ENCODE results near the gene MICAL1.

MICAL1 gene, protein sequence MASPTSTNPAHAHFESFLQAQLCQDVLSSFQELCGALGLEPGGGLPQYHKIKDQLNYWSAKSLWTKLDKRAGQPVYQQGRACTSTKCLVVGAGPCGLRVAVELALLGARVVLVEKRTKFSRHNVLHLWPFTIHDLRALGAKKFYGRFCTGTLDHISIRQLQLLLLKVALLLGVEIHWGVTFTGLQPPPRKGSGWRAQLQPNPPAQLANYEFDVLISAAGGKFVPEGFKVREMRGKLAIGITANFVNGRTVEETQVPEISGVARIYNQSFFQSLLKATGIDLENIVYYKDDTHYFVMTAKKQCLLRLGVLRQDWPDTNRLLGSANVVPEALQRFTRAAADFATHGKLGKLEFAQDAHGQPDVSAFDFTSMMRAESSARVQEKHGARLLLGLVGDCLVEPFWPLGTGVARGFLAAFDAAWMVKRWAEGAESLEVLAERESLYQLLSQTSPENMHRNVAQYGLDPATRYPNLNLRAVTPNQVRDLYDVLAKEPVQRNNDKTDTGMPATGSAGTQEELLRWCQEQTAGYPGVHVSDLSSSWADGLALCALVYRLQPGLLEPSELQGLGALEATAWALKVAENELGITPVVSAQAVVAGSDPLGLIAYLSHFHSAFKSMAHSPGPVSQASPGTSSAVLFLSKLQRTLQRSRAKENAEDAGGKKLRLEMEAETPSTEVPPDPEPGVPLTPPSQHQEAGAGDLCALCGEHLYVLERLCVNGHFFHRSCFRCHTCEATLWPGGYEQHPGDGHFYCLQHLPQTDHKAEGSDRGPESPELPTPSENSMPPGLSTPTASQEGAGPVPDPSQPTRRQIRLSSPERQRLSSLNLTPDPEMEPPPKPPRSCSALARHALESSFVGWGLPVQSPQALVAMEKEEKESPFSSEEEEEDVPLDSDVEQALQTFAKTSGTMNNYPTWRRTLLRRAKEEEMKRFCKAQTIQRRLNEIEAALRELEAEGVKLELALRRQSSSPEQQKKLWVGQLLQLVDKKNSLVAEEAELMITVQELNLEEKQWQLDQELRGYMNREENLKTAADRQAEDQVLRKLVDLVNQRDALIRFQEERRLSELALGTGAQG

DNA sequence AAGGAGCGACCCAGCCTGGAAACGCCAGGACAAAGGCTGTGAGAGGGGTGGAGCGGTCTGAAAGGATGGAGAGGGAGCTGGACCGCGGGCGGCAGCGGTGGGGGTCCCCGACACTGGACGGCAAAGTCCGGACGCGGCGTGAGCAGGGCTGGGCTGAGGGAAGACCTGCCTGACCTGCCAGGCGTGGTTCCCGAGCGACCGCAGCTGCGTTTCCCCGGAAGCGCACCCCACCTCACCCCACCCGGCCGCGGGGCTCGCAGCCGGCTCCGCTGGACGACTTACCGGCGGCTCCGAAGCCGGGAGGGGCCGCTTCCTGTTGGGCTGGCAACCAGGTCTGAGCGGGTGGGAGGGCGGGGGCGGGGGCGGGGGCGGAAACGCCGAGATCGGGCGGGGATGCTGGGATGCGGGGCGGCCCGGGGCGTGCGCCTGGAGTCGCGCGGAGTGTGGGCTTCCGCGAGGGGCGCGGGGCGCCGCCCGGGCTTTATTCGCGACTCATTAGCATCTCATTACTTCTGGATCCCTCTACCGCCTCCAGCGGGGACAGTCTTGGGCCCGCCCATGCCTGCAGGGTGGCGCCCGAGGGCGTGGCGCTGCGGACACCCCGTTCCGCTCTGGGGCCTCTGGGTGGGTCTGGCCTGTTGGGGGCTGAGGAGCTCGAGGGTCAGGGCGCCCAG lies at the start of gene MICAL1:
TSS of gene MICAL1 (minus strand) at position 336 of the 674 bp plus-strand sequence. CDS start 1,576 bp downstream, outside the sequence.
- peak; percentile 71 for DNase-seq

DNA sequence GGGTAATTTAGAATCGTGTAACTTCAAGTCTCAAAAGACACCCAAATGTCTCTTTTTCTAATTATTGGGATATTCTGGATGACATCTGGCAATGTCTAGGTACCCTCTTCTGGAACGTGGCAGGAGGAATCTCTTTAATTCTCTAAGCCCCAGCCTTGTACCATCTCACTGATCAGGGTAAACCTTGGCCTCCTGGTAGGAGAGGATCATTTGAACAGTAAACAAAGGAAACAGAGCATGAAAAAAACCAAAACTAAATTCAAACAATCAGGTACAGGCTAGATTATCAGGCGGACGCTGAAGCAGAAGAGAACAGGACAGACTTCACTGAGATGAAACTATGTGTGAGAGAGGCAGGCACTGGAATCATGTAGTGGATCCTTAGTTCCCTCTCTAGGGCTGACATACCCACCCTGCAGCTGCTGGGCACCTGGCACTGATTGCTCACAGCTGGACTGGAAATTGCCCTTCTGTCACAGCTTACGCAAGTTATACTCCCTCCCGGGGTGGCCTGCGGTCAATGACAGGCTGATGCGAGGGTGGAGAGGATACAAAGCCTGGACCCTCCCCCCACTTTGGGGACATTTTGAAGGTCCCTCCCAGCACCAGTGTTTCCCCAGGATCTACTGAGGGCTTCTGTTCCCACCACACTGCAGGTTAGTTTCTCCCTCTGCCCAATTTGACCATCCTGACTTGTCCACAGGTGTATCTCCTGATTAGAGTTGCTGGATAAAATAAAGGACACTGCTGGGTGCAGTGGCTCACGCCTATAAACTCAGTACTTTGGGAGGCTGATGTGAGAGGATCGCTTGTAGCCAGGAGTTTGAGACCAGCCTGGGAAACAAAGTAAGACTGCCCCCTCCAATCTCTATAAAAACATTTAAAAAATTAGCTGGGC lies 48.0 kb upstream of the MICAL1 start:
- no peak for DNase-seq

DNA sequence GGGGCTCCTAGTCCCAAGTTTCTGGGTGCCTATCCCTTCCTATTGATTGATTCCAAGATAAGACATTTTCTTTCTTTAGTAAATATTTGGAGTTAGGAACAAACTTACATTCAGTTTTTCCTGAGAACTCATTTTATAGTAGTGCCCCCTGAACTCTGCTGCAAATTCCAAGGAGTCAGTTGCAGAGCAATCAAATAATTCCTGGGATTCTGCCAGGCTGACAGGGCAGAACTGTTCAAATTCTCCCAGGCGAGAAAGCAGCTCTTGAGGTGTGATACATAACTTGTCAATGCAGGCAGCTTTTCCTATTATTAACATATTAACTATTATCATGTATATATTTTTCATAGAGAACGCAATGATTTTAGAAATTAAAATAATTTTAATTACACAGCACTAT lies 43.4 kb upstream of the MICAL1 start:
- DNase-seq = no peak

DNA sequence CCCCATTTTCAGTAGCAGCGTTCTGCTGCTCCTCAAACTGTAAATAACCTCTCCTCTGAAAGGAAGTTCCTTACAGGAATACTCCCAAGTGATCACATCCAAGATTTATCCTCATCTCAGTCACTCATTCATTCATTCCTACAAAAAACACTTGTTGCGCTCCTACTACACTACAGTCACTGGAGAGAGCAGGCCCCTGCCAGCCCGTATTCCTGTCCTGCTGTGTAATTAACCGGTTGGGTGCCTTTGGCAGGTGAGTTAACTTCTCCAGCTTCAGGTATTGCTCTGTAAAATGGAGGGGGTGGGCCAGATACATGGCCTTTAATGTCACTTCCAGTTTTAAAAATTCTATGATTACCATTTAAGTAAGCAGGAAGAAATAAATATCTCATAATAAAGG lies 42.5 kb upstream of the MICAL1 start:
- no peak for DNase-seq

DNA sequence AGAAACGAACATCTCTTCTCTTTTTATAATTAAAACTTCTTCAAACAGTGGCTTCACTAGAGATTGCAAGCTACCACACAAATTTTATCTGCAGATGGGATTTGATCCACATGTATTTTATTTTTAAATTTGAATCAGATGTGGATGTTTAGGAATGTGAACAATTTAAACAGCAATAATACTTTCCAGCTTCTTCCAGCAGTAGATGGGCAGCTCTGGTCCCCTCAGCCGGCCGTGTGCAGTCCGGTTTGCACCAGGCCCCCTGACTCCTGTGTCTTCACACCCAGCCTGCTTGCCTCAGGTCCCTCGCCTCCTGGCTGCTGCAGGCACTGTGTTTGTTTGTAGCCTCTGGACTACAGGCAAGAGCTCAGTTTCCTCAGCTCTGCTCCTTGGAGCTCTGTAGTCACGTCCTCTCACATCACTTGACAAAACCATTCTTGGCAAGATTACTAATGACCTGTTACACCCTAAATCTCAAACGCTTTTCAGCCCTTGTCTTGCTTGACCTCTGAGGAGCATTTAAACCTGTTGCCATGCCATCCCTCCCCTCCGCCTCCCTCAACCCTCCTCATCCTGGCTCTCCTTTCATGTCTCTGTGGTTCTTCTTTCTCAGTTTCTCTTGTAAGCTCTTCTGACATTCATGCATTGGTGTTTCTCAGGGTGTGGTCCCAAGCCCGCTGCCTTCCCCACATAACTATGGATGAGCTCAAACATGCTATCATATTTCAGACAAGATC lies 40.6 kb upstream of the MICAL1 start:
- no peak for DNase-seq

DNA sequence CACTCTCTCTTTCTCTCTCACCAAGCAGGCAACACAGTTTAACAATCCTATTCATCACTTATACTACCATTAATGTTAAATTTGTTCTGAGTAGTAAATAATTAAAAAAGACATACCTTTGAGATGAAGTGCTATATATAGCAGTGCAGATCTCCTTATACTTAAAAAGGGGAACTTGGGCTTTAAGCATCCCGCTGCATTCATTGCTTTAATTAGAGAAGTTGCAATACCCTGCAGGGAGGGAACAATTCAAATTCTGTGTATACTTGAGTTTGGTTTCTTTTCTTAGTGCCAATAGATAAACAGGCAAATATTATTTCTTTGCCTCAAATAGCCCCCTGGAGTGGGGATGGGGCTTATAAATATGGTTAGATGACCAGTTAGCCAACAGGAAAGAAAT lies 38.3 kb upstream of the MICAL1 start:
- no peak for DNase-seq

DNA sequence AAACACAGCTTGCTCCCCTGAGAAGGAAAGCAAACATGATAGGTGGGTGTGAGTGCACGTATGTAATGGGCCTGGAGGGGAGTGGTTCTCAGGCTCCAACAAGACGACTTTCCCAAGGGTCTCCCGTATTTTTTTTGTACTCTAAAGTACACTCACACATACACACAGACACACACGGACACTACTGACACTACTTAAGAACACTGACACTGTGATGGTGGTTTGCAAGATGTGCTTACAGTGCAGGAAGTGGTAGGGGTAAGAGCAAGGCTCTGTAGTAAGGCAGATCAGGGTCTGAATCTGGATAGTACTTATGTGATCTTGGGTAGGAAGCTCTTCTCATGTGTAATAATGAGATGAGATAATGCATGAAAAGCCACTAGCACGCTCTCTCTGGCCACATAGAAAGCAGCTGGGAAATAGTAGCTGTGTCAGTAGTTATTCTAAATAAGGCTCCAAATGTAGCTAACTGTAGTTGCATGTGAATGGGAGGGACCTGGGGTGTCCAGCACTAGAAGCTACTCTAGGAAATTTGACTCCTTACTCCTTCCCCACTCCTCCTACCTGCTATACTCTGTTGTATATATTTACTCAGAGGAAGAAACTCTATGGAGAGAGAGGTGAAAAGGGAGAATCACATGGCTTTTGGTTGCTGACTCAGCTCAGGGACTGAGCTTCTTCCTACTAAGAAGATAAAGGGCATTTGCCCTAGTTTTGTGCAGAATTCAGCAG lies 35.8 kb upstream of the MICAL1 start:
- no peak for DNase-seq

DNA sequence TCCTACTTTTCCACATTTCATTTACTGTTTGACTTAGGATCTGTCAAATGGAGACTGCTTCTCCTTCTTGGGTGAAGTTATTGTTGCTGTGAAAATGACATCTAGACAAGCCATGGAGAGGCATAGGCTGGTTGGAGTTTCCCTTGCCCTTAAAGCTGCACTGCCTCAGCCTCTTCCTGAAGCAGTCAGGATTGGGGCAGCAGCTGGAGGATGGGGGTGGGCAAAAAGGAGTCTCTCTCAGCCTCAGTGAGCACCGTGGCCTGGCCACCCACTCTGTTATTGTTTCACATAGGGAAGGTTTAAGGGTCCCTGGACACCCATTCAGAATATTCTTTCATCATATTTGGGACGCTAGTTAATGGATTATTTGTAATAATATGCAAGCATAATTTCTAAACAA lies 35.1 kb upstream of the MICAL1 start:
- no peak for DNase-seq

DNA sequence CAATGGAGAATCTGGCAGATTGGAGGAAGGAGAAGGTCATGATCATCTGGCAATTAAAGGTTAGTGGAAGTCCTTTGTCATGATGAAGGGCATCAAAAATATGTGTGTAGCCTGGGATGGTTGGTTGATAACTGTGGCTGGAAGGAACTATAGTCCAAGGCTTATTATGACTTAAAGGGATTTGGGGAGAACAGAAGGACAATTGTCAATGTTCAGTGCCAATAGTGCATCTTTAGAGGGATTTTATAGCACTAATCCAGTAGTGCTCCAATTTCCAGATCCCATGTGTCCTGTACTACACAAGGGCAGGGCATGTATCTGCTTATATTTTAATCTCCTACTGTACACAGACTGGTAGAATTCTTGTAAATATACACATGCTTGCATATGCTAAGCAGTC lies 32.4 kb upstream of the MICAL1 start:
- no peak for DNase-seq

DNA sequence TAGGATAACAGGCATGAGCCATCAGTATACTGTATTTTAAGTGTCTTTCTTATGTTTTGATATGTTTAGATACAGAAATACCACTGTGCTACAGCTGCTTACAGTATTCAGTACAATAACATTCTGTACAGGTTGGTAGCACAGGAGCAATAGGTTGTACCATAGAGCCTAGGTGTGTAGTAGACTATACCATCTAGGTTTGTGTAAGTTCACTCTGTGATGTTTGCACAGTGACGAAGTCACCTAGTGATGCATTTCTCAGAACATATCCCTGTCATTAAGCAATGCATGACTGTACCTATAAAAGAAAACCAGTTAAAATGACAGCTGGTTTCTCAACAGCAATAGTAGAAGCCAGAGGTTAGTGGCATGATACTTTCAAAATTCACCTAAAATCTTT lies 30.5 kb upstream of the MICAL1 start:
- DNase-seq = no peak

DNA sequence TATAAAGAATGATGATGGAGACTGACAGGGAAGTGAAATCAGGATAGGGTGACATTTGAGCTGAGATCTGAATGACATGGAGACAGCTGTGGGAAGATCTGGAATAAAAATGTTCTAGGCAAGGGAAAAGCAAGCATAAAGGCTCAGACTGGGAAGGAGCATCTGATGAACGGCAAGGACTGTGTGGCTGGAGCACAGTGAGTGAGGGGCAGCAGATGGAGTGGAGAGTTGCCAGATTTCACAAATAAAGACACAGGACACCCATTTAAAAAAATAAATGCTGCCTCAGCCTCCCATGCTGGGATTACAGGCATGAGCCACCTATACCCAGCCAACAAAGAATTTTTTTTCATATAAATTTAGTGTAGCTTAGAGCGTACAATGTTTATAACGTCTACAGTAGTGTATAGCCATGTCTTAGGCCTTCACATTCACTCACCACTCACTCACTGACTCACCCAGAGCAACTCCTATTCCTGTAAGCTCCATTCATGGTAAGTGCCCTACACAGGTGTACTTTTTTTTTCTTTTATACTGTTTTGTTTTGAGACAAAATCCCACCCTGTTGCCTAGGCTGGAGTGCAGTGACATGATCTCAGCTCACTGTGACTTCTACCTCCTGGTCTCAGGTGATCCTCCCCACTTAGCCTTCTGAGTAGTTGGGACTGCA lies 29.8 kb upstream of the MICAL1 start:
- DNase-seq = no peak

DNA sequence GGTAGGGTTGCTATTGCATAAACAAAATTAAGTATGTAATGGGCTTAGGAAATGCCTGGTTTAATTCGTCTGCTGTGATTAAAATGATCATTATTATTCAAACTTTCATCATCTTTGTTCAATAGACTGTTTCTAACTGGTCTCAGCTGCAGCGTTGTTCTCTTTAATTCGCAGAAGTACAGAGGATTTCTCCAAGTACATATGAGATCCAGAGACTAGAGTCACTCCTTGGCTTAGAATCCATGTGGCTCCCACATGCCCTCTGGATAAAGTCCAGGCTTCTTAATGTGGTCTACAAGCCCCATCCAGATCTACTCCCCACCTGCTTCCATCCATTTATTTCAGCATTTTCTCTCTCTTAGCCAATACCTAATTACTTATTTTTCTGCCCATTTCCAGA lies 28.6 kb upstream of the MICAL1 start:
- DNase-seq = no peak

DNA sequence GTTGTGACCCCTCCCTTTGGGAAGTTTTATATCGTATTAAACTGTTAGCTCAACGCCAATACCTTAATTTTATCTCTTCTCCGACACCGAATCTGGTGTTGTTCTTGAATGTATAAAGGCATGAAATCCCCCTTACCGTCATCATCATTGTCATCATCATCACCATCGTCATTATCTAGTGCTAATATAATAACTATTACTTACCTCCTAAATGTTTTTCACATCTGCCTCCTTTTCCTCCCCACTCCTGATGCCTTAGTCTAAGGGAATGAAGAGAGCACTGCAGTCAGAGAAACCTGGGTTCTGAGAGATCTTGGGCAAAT lies 28.1 kb upstream of the MICAL1 start:
- no peak for DNase-seq

DNA sequence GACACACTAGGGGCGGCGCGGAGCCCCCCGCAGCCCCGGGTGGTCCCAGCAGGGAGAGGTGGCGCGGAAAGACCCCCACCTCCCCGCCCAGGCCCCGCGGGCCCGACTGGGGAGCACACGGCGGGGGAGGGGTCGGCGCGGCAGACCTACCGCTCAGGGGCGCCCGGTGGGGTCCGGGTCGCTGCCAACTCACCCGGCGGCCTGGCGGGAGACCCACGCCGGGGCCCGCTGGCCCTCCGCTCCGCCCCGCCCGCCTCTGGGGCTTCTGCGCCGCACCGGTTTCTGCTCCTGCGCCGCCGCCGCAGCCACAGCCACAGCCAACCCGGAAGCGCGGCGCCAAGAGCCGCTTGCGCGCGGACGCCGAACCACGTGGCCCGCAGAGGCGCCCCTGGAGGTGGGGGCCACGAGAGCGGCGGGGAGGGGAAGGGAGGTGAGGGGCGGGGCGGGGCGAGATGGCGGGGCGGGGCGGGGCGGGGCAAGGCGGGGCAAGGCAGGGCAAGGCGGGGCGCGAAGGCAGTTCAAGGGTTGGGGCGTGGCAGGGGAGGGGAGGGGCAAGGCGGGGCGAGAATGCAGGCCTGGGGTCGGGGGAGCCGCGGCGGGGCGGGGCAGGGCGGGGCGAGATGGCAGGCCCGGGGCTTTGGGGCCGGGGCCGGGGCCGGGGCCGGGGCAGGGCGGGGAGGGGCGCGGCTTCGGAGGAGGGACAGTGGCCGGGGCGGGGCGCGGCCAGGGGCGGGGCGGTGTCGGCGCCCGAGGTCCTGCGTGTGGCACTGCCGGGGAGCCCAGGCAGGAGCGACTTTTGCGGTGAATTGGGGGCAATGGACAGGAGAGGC lies 27.5 kb upstream of the MICAL1 start, which contains the start of gene ZBTB24:
TSS of gene ZBTB24 (minus strand) at position 315 of the 830 bp plus-strand sequence. CDS start 1,193 bp downstream, outside the sequence.
- DNase-seq = peak; percentile 87

DNA sequence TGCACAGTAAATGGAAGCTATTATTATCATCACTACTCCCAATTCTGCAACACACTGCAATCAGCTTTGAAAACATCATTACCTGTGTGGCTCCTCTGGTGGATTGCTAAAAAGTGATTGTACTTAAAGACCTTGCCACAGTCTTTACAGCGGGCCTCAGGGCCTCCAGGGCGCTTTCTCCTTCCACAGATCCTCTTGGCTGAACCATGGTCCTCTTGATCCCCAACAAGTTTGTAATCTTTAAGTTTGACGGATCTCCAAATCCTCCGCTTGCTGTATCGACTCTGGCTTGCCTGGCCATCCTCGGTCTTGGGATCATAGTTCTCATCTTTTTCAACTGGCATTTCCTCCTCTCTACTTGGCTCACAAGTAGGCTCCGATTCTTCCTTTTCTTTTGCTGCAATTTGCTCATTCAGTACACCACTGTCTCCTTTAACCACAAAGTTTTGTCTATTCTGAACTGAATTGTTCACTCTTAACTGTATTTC lies 25.5 kb upstream of the MICAL1 start:
- no peak for DNase-seq

DNA sequence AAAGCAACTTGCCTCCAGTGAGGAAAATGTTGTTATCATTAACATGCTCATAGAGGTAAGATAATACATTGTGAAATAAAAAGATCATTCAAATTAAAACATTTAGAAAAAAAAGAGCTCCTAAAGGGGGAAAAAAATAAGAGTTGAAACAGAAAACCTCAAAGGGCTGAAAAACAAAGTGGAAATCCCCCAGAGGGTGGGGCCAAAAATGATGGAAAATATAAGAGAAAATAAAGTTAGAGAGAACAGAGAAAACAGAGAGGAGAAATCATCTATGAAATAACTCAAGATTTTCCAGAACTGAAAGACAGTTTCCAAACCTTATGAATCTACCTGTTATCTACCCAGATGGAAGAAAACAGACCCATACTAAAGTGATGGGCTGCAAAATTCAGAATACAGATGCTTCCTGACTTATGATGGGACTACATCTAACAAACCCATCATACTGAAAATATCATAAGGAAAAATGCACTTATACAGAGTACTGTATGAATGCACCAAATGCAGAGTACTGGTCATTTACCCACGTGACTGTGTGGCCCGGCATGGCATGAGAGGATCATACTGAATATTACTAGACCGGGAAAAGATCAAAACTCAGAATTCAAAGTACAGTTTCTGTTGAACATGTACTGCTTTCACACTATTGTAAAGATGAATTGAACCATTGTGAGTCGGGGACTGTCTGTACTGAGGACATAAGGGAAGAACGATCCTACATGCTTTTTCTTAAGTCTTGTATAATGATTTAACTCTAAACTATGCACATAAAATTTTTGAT lies 23.5 kb upstream of the MICAL1 start:
- no peak for DNase-seq

DNA sequence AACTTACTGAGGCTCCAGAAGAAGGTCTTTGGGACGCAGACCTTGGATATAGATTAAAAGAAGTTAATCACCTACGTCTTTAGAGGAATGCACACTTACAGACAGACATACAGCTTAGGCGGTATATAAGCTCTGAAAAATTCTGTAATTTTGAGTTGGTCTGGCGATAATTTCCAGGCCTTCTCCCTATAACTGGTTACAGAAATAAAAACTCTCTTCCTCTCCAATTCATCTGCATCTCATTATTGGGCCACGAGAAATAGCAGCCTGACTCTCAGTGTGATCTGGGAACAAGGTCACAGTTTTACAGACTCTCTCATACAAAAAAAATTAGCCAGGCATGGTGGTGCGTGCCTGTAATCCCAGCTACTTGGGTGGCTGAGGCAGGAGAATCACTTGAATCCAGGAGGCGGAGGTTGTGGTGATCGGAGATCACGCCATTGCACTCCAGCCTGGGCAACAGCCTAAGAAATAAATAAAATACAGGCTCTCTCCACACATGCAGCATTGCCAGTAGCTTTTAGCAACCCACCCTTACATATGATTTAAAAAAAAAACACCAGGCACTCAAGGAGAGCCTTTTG lies 22.7 kb upstream of the MICAL1 start:
- DNase-seq = no peak

DNA sequence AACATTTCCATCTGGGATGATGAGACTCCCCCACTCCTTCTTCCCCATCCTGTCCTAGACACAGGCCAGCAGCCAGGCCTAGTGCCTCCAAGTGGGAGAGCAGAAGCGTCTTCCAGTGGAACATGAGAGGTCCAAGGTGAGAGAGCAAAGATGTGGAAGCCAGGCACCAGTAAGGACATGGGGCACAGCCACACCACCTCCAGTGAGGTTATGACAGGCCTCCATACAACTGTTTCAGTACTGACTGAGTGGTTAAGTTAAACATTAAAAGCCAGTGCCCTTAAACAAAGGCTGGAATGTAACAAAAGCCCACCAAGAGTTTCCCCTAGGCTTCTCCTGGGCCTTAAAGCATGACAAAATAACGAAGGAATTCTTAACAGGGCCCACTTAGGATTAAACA lies 22.2 kb upstream of the MICAL1 start:
- DNase-seq = no peak
